HG03342 (cell line): Measurements from ENCODE around the gene WNT3A.

Experiments used
- ATAC-seq: cut with Tn5 transposase; IDR thresholded peaks from one replicate; pipeline ENCODE4 v1.9.1; 2021; ENCODE audit warnings: mild to moderate bottlenecking, moderate library complexity; ENCODE audit not compliant: unreplicated experiment

Gene WNT3A

GRCh38 chr1:228030451-228031201, 23.8 kb downstream of the WNT3A start:
- no peak for ATAC-seq

- no peak for ATAC-seq
These were observed 24.6 kb downstream of the WNT3A start for GRCh38 chr1:228031276-228031995.

DNA sequence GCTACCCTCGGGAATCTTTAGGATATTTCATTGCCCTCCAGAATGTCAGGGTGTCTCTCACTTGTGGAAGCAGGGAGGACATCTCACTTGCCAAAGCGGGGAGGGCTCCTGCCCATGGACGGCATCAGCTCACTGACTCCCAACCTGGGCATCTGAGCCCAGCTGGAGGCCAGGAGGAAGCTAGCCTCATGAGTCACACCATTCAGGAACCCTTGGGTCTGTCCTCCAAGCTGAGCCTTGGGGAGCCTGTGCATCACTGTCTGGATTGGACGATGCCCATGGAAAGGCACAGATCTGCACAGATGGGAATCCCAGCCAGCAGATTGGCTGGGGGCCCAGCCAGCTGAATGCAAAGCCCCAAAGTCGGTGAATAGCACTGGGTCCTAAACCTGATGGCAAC, 25.2 kb downstream of the WNT3A start:
- ATAC-seq = no peak

- no peak for ATAC-seq
These were observed 26.6 kb downstream of the WNT3A start for GRCh38 chr1:228033376-228033775.

DNA sequence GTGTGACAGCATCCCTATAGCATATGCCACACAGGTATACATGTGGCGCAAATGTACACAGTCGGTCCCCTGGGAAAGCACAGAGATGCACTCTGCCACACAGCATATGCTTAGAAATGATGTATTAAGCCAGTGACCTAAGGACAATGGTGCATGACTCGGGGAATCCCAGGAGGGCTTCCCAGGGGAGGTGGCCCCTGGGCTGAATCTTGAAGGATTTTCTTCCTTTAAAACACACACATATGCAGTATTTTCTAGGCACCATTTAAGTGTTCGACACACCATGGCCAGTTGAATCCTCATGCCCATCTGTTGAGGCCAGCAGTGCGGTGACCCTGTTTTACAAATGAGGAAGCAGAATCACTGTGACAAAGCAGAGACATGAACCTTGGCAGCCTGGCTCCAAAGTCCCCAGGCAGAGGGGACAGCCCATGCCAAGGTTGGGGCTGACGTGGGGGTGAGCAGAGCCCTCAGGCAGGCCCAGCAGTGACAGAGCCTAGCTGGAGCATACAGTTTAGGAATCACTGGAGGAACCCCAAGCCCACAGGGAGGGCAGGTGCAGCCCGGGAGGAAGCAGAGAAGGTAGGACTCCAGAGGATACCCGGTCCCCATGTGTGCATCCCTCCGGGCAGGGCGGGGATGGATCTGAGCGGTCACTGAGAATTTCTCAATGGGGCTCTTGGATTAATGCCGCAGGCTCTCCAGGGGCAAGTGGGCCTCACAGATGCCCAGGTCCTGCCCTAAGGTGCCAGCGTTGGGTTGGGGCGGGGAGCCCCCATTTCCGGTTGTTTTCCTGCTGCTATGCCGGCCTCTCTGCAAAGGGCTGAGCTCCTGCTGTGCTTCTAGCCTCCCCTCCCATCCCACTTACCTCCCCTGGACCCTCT, 28.4 kb downstream of the WNT3A start:
- ATAC-seq = no peak

- no peak for ATAC-seq
These were observed 29.0 kb downstream of the WNT3A start for GRCh38 chr1:228035844-228036243.

GRCh38 chr1:228036701-228037231, 30.0 kb downstream of the WNT3A start:
- no peak for ATAC-seq

DNA sequence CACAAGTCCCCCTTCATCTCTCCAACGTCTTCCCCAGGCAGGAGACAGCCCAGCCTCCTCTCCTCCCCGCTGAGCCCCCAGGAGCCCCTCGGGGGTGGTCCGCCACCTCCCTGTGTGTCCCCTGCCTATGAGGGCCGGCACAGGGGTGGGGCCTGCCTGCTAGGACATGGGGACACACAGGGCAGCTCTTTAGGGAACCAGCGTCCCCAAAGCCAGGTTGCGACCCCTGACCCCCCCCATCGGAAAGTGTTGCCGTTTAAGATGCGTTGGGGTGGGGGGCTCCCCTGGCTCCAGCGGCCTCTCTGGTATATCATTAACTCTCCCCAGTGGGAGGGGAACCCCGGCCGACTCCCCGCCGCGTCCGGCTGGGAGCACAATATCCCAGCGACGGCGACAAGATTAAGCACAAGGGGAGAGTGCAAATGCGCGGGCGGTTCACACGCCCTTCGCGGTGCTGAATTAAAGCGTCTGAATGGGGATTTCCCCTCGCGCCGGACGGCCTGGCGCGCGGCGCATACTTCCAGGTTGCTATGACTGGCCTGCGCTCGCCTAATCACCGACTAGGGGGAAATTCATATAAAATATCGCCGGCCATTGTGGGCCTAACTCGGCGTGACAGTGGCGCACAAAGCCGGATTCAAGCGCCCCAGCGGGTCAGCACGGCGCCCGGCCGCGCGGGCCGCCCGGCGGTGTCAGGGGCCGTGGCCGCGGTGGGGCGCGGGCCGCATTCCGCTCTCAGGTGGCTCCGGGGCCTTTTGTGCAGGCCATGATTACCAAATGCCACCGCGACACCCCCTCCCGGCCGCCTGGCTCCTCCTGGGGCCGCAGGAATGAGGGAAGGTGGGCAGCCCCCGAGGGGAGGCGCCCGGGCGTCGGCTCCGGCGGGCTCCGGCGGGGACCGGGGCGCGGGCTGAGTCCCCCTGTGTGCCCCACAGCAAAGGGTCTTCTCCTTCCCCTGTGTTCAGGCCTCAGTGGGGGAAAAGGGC, 30.9 kb downstream of the WNT3A start:
- peak; percentile 94 for ATAC-seq

DNA sequence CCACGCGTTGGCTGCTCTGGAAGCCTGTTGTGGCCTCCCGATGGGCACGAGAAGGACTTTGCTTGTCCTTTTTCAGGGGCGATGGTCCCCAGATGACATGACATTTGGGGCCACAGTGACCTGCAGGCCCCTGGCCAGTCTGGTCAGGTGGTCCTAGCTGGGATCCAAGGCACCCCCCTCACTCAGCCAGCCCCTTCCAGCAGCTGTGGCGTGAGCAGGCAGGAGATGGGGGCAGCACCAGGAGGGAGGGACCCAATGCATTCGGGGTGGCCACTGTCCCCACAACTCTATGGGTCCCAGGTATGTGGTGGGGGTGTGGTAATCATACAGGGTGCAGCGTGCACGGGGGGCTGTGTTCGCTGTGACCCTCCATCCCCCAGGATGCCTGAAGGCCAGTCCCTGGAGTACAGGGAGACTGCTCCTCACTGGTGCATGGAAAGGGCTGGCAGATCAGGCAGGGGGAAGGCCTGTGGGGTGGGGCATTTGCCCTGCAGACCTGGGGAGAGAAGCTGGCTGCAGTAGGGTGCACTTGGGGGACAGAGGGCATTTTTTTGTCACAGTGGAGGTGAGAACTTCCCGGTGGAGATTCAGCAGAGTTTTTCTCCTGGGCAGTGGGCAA, 31.7 kb downstream of the WNT3A start:
- no peak for ATAC-seq

GRCh38 chr1:228039006-228039903, 32.5 kb downstream of the WNT3A start:
- ATAC-seq = no peak

- no peak for ATAC-seq
These were observed 33.2 kb downstream of the WNT3A start for GRCh38 chr1:228039986-228040385.

GRCh38 chr1:228041316-228041715, 34.5 kb downstream of the WNT3A start:
- no peak for ATAC-seq

DNA sequence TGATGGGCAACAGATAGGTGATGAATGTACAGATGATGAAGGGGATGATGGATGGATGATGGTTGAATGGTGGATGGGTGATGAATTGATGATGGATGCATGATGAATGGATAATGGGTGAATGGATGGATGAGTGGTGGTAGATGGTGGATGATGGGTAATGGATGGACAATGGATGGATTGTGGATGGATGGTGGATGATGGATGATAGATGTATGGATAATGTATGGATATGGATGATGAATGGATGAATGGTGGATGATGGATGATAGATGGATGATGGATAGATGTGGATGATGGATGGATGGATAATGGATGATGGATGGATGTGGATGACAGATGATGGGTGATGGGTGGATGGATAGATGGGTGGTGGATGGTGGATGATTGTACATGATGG, 35.7 kb downstream of the WNT3A start:
- ATAC-seq = no peak

GRCh38 chr1:228043281-228043848, 36.6 kb downstream of the WNT3A start:
- ATAC-seq = no peak

GRCh38 chr1:228044961-228045360, 38.2 kb downstream of the WNT3A start:
- no peak for ATAC-seq

DNA sequence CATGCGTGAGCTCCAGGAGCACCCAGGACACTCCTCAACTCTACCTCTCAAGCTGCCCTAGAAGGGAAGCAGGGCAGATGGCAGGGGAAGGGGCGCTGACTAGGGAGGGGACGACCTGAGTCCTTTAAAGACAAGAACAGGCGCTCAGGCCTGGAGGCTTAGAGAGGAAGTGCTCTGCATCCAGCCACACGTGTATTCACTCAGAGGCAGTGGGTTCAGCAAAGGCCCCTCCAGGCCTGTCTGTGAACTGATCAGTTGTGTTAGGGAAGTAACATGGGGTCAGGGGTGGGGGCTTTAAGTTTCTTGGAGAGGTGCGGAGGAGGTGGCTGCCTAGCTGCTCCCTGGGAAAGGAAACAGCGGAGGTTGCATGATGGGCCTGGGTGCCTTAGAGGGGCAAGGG, 38.6 kb downstream of the WNT3A start:
- no peak for ATAC-seq

DNA sequence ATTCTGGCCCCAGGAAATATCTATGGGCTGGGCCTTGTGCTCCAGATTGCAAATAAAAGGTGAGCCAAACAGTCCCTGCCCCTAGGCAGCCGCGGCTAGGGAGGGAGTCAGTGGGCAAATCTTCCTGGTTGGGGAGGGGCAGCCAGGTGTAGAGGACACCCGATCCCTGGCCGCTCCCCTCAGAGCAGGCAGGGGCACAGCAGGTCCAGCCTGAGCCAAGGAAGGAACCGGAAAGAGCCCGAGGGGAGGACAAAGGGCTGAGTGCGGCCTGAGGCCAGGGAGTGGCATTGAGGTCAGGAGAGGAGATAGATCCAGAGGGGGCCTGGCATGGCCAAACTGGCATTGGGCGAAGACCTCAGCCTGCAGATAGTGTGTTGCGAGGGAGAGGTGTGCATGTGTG, 39.1 kb downstream of the WNT3A start:
- ATAC-seq = no peak
